Measurements from ENCODE around the gene KLHL36.
A peak's percentile ranks its signal among the peaks of the same experiment; 100 is the strongest.

Gene KLHL36

GRCh38 chr16:84643674-84644073 is 4.6 kb upstream of the KLHL36 start:
- DNase-seq (ENCODE audit: low read depth in 2 of 2): no peak

DNA sequence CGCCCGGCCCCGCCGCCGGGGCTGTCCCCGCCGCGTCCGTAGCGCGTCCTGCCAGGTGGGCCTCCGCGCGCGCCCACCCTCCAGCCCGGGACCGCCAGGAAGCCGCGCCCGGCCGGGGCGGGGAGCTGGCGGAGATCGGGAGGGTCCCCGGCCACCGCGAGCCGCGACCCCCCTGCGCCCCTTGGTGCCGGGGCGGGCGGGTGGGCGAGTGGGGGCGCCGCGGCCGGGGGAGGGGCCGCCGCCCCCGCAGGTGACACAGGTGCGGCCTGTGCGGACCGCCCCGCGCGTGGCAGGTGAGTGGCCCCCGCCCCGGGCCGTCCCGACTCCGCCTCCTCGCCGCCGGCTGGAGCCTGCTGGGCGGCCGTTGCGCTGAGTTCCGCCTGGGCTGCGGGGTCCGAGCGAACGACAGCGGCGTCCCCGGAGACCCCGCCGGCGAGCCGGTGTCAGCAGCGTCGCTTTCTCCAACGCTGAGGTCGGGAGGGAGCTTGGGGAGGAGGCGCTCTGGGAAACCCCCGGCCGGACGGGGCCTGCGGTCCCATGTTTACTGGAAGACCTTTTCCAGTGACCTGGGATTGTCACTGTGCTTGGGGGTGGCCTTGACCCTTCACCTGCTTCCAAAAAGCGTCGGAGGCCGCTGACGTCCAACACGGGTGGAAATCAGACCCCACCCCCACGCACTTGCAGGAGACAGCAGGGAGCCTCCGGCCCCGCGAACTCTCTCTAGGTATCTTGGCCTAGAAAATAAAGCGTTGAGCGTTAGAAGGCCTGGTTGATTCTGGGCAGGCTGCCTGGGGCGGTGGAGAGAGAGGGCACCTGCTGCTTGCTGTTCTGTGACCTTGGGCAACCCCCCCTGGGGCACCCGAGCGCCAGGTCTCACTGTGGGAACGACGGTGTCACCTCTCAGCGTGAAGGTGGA is 542 bp downstream of the KLHL36 start:
- peak in 1 of 2 donors; percentile 34 for DNase-seq (ENCODE audit: low read depth in 2 of 2)

- no peak for DNase-seq (ENCODE audit: low read depth in 2 of 2)
Observed at GRCh38 chr16:84649511-84649861, 1.2 kb downstream of the KLHL36 start.

DNA sequence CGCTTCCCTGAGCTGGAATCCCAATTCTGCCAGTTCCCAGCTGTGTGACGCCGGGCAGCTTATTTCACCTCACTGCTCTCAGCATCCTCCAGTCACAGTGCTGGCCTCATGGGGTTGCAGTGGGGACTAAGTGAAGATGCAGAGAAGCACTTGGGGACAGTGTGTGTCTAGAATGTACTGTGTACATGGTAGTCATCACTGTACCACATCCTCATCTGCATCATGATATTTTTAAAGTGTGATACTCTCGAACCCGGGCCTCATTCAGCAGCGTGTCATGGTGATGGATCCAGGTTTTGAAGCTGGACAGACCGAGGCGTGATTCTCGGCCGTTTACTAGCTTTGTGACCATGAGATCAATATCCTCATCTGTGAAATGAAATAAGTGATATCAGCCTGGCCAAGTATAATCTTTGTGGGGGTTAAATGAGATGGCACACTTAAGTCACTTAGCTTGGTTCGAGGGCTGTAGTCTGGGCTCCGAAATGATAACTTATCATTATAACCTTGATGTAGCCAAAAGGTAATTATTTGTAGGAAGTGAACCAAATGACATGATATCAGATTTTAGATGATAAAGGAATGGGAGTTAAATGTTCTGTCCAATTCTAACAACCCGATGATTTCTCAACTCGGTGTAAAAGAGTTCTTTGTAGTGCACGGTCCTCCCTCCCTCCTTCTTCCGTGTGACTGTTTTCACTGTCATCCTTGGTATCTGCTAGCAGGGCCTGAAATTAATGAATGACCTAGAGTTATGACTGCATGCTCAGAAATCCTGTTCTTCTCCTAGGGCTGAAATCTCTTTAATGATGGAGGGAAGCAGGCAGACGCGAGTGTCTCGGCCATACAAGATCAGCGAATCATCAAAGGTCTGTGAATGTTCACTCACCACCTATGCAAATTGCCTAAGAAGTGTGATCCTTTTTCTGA is 2.0 kb downstream of the KLHL36 start:
- DNase-seq (ENCODE audit: low read depth in 2 of 2): no peak

GRCh38 chr16:84652566-84652965 is 4.3 kb downstream of the KLHL36 start:
- no peak for DNase-seq (ENCODE audit: low read depth in 2 of 2)

- no peak for DNase-seq (ENCODE audit: low read depth in 2 of 2)
Observed at GRCh38 chr16:84654238-84654637, 5.9 kb downstream of the KLHL36 start.

DNA sequence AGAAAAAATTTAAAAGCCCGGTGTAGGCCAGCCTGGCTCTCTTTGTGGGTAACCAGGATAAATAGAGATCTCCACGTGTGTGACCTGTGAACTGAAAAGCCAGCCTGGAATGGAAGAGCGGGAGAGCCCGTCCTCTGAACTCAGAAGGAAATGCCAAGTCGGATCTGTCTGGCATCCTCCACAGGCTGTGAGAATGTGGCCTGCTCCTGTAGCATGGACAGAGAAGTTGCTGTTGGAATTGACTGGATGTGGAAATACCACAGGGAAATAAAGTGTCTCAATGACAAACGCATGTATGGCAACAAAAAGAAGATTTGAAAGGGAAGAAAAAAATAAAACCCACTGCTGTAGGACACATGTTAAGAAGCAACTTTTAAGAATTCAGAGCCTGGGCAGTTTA is 6.7 kb downstream of the KLHL36 start:
- no peak for DNase-seq (ENCODE audit: low read depth in 2 of 2)

DNA sequence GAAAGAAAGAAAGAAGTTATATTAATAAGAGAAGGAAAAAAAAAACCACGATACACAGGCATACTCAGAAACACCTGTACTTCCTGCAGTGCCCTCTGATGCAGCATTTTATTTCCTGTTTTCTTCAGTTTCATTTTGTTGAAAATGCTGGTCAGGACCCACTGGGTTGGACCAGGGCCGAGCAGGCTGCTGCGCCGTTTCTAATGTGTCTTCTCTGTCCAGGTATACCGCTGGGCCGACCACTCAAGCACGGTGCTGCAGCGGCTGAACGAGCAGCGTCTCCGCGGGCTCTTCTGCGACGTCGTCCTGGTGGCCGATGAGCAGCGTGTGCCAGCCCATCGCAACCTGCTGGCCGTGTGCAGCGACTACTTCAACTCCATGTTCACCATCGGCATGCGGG is 8.3 kb downstream of the KLHL36 start:
- DNase-seq (ENCODE audit: low read depth in 2 of 2): no peak

DNA sequence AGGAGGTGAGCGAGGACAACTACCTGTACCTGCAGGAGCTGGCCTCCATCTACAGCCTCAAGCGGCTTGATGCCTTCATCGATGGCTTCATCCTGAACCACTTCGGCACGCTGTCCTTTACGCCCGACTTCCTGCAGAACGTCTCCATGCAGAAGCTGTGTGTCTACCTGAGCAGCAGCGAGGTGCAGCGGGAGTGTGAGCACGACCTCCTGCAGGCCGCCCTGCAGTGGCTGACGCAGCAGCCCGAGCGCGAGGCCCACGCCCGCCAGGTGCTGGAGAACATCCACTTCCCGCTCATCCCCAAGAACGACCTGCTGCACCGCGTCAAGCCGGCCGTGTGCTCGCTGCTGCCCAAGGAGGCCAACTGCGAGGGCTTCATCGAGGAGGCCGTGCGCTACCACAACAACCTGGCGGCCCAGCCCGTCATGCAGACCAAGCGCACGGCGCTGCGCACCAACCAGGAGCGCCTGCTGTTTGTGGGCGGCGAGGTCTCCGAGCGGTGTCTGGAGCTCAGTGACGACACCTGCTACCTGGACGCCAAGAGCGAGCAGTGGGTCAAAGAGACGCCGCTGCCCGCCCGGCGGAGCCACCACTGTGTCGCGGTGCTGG is 9.0 kb downstream of the KLHL36 start:
- DNase-seq (ENCODE audit: low read depth in 2 of 2): no peak

- no peak for DNase-seq (ENCODE audit: low read depth in 2 of 2)
Observed at GRCh38 chr16:84658690-84659089, 10.4 kb downstream of the KLHL36 start.

- DNase-seq (ENCODE audit: low read depth in 2 of 2): no peak
Observed at GRCh38 chr16:84659656-84660300, 11.5 kb downstream of the KLHL36 start.

DNA sequence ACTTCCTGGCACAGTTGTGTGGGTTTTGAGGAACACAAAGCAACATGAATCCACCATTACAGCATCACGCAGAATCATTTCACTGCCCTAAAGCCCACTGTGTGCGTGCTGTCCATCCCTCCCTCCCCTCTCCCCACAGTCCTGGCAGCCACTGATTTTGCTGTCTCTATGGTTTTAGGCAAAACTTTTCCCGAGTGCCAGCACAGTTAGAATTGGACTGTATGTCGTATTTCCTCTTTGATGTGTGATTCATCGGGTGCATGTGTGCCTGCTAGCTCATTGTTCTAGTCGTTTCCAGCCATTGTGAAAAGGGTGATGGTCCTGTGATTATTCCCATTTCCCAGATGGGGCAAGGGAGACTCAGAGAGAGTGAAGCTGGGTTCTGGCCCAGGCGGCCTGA is 12.7 kb downstream of the KLHL36 start:
- DNase-seq (ENCODE audit: low read depth in 2 of 2): no peak

GRCh38 chr16:84661418-84662060 is 13.2 kb downstream of the KLHL36 start:
- no peak for DNase-seq (ENCODE audit: low read depth in 2 of 2)

DNA sequence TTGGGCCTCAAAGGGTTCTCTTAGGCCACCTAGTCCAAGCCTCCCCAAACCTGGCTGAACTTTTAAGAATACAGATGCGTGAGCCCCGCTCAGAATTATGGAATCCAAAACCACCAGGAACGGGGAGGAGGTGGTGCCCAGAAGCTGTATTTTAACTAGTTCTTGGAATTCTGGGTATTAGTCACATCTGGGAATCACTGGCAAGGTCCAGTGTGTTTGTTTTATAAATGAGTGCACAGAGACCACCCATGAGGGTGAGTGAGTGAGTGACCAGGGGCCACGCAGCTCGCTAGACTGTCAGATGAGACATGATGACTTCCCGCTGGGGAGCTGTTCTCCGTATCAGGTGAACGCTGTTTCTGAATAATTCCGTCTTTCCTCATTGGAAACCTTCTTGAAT is 14.2 kb downstream of the KLHL36 start:
- DNase-seq (ENCODE audit: low read depth in 2 of 2): no peak

GRCh38 chr16:84663433-84664101 is 15.3 kb downstream of the KLHL36 start:
- no peak for DNase-seq (ENCODE audit: low read depth in 2 of 2)

- no peak for DNase-seq (ENCODE audit: low read depth in 2 of 2)
Observed at GRCh38 chr16:84665359-84665758, 17.0 kb downstream of the KLHL36 start.

GRCh38 chr16:84665843-84666242 is 17.5 kb downstream of the KLHL36 start:
- no peak for DNase-seq (ENCODE audit: low read depth in 2 of 2)

DNA sequence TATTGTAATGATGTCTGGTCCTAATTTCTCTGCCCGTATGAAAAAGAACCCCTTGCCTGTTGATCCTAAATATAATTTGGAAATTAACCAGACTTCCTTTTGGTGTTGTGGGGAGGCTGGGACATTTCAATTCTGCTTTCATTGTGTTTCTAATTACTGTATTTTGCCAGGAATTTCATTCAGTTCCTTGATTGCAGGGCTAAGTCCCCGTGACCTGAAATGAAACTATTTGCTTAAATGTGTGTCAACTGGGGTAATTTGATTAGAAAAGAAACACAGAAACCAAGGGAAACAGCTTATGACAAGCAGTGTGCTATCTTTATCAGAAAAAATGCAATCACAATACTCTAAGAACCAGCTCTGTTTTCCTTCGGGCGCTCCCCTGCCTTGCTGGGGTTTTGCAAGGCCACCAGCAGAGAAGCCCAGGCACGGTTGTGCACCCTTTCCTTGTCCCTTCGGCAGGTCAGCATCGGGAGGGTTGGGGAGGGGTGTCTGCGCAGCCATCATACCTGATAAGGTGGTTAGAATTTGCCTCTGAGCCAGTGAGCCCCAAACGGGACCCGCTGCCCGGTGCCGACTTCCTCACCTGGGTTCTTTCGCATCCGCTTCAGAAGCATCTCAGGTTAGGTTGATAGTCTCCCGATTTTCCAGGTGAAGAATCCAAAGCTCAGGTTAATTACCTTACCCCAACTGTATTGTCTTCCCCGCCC is 19.4 kb downstream of the KLHL36 start:
- DNase-seq (ENCODE audit: low read depth in 2 of 2): no peak

GRCh38 chr16:84670063-84670462 is 21.8 kb downstream of the KLHL36 start:
- DNase-seq (ENCODE audit: low read depth in 2 of 2): no peak
